ENCODE measurements around the gene TMEM178B. TPM values are rescaled to one million over a fixed set of nuclear protein-coding genes. Genes with fewer than 3 reads are reported as not detected.

Gene TMEM178B
- total RNA-seq, 1 experiment from 2014 or later, result 0.11 TPM

DNA sequence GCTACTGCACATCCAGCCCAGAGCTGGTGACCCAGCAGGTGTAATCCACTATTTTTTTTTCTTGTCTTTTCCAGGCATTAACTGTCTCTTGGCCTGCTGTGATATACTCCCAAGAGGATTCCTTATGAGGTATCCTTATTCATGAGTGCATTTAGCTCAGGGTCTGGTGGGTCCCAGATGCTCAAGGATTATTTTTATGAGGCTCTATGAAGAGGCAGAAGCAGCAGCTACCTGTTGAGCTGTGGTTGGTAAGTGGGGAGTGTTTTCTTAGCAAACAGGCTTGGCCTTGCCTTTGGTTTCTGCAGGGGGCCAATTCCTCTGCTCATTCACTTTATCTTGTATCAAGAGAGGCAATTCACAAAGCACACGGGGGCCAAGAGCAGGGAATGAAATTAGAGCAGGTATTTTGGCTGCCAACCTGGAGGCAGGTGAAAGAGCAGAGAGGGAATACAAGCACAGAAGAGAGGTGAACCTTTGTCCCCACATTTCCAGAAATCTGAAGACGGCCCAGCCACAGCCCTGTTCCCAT, 221.6 kb downstream of the TMEM178B start:
- ChIA-PET CTCF (no interaction called here), POLR2A (no interaction called here)
- H3K9me3 Mint-ChIP-seq (ENCODE audit: unreplicated experiment), result peaks cover 10% of the 10 kb centered on the region
- Histone ChIP-seq H3K4me3 (ENCODE audit: low read depth, low read length) (no peak overlapping the region), H3K9me3 (no peaks in the 10 kb centered on the region), H3K27me3 (replicated peaks; ENCODE audit: control insufficient read depth, insufficient read depth, low read length) (no peaks in the 10 kb centered on the region), H3K4me1 (peaks cover 6% of the 10 kb centered on the region), H3K36me3 (ENCODE audit: control insufficient read depth, insufficient read depth, low read length) (no peaks in the 10 kb centered on the region)
- no peak overlapping the region for H3K4me3 Mint-ChIP-seq (ENCODE audit: unreplicated experiment)
- TF ChIP-seq, protein P1, sequence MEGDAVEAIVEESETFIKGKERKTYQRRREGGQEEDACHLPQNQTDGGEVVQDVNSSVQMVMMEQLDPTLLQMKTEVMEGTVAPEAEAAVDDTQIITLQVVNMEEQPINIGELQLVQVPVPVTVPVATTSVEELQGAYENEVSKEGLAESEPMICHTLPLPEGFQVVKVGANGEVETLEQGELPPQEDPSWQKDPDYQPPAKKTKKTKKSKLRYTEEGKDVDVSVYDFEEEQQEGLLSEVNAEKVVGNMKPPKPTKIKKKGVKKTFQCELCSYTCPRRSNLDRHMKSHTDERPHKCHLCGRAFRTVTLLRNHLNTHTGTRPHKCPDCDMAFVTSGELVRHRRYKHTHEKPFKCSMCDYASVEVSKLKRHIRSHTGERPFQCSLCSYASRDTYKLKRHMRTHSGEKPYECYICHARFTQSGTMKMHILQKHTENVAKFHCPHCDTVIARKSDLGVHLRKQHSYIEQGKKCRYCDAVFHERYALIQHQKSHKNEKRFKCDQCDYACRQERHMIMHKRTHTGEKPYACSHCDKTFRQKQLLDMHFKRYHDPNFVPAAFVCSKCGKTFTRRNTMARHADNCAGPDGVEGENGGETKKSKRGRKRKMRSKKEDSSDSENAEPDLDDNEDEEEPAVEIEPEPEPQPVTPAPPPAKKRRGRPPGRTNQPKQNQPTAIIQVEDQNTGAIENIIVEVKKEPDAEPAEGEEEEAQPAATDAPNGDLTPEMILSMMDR (IDR thresholded peaks at IDR 0.05; ENCODE audit: insufficient read depth in 1 of 2, low read depth in 1 of 2, low read length in 1 of 2, severe bottlenecking in 1 of 2, unreplicated experiment in 1 of 2), result no peak
- BruUV-seq (replicated peaks), result no TSS peak
- H3K27ac Mint-ChIP-seq (ENCODE audit: unreplicated experiment), result no peak overlapping the region
- no peak for DNase-seq
- H3K4me1 Mint-ChIP-seq (ENCODE audit: low read depth, unreplicated experiment), result peaks cover 8% of the 10 kb centered on the region
- H3K27me3 Mint-ChIP-seq (ENCODE audit: insufficient read depth, unreplicated experiment), result peaks cover 8% of the 10 kb centered on the region
- no peaks in the 10 kb centered on the region for H3K36me3 Mint-ChIP-seq (ENCODE audit: insufficient read depth, unreplicated experiment)
- intact Hi-C loops (cut with micrococcal nuclease; ENCODE audit: unreplicated experiment), result no loop called here

DNA sequence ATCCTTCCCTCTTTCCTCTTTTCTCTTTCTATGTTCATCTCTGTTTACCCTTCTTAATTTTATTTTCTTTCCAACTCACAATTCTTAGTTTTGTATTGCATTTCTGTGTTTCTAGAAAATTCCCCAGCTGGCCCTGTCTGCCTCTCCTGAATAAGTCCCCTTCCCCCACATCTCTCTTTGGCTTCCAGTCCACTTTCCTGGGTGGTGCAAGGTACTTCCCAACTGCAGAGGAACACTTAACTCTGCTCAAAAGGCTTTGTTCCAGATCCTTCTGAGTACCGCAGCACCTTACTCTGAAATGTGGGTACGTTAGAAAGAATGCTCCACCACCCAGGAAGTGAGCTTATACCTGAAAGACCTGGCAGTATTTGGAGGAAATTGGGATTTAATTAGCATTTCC, 227.0 kb downstream of the TMEM178B start:
- H3K36me3 ChIP-seq (ENCODE audit: control insufficient read depth, insufficient read depth, low read length), result no peaks in the 10 kb centered on the region
- no peak overlapping the region for H3K27ac Mint-ChIP-seq (ENCODE audit: unreplicated experiment)
- intact Hi-C loops (cut with micrococcal nuclease; ENCODE audit: unreplicated experiment), result no loop called here
- peaks cover 16% of the 10 kb centered on the region for H3K27me3 Mint-ChIP-seq (ENCODE audit: insufficient read depth, unreplicated experiment)
- peaks cover 10% of the 10 kb centered on the region for H3K9me3 Mint-ChIP-seq (ENCODE audit: unreplicated experiment)
- peaks cover 8% of the 10 kb centered on the region for H3K4me1 Mint-ChIP-seq (ENCODE audit: low read depth, unreplicated experiment)
- ChIA-PET POLR2A (no interaction called here), CTCF (no interaction called here)
- H3K4me1 ChIP-seq, result peaks cover 6% of the 10 kb centered on the region
- no TSS peak for BruUV-seq (replicated peaks)
- no peak overlapping the region for H3K4me3 ChIP-seq (ENCODE audit: low read depth, low read length)
- no peak overlapping the region for H3K4me3 Mint-ChIP-seq (ENCODE audit: unreplicated experiment)
- TF ChIP-seq, protein P1 (IDR thresholded peaks at IDR 0.05; ENCODE audit: insufficient read depth in 1 of 2, low read depth in 1 of 2, low read length in 1 of 2, severe bottlenecking in 1 of 2, unreplicated experiment in 1 of 2), result no peak
- no peaks in the 10 kb centered on the region; the same call in 1 of the 2 replicates for H3K27me3 ChIP-seq (replicated peaks; ENCODE audit: control insufficient read depth, insufficient read depth, low read length)
- DNase-seq, result no peak
- no peaks in the 10 kb centered on the region for H3K9me3 ChIP-seq
- no peaks in the 10 kb centered on the region for H3K36me3 Mint-ChIP-seq (ENCODE audit: insufficient read depth, unreplicated experiment)

DNA sequence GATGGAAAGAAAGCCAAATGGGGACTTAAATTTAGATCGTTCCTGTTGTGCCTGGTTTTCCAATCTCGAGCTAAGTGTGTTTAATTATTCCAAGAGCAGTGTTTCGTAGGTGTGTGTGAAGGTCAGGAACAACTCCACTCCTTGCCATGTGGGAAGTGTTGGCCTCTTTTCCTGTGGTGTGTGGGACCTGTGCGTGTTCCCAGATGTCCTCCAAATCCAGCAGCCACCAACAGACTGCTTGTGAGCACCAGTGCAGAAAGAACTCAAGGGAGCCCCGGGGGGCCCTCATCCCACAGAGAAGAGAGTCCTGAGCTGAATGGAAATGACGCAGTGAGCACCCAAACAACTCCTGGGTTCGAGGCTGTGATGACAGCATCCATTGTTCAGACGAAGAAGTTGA, 227.7 kb downstream of the TMEM178B start:
- CTCF ChIA-PET, result no interaction called here
- no peak overlapping the region for H3K4me3 Mint-ChIP-seq (ENCODE audit: unreplicated experiment)
- no peaks in the 10 kb centered on the region for H3K9me3 ChIP-seq
- POLR2A ChIA-PET, result no interaction called here
- no peaks in the 10 kb centered on the region; the same call in 1 of the 2 replicates for H3K27me3 ChIP-seq (replicated peaks; ENCODE audit: control insufficient read depth, insufficient read depth, low read length)
- intact Hi-C loops (cut with micrococcal nuclease; ENCODE audit: unreplicated experiment), result no loop called here
- TF ChIP-seq, protein P1 (IDR thresholded peaks at IDR 0.05; ENCODE audit: insufficient read depth in 1 of 2, low read depth in 1 of 2, low read length in 1 of 2, severe bottlenecking in 1 of 2, unreplicated experiment in 1 of 2), result no peak
- no peak for DNase-seq
- BruUV-seq (replicated peaks), result no TSS peak
- no peak overlapping the region for H3K27ac Mint-ChIP-seq (ENCODE audit: unreplicated experiment)
- peaks cover 6% of the 10 kb centered on the region for H3K4me1 ChIP-seq
- no peaks in the 10 kb centered on the region for H3K36me3 ChIP-seq (ENCODE audit: control insufficient read depth, insufficient read depth, low read length)
- H3K9me3 Mint-ChIP-seq (ENCODE audit: unreplicated experiment), result peaks cover 10% of the 10 kb centered on the region
- peaks cover 8% of the 10 kb centered on the region for H3K4me1 Mint-ChIP-seq (ENCODE audit: low read depth, unreplicated experiment)
- peaks cover 16% of the 10 kb centered on the region for H3K27me3 Mint-ChIP-seq (ENCODE audit: insufficient read depth, unreplicated experiment)
- no peaks in the 10 kb centered on the region for H3K36me3 Mint-ChIP-seq (ENCODE audit: insufficient read depth, unreplicated experiment)
- no peak overlapping the region for H3K4me3 ChIP-seq (ENCODE audit: low read depth, low read length)

Measured in Caco-2 (cell line).